Measurements from ENCODE around the gene SRCIN1. TPM values are rescaled to one million over a fixed set of nuclear protein-coding genes. Genes with fewer than 3 reads are reported as not detected.
A peak's percentile ranks its signal among the peaks of the same experiment; 100 is the strongest.

Gene SRCIN1
- total and polyA plus RNA-seq, 12 donors = 0.27 to 3.2 (median 1.2) TPM

- Histone ChIP-seq H3K36me3 (peaks cover 0 to 41% (median 20%) of the 10 kb centered on the region in 9 donors), H3K27me3 (peaks cover 0 to 36% (median 0%) of the 10 kb centered on the region in 7 donors), H3K27ac (peak overlapping the region in 4 of 10 donors; percentile 14 to 56 (median 19)), H3K4me3 (peak overlapping the region in 6 of 10 donors; percentile 7 to 24 (median 20)), H3K9me3 (no peaks in the 10 kb centered on the region), H3K4me1 (peaks cover 0 to 17% (median 12%) of the 10 kb centered on the region in 9 donors)
- WGBS, 2 donors = 11 to 38% methylated on average over 77 to 80 of the region's 80 CpGs
- no peak for TF ChIP-seq CTCF (IDR thresholded peaks at IDR 0.05)
- DNase-seq (peak in 1 of 2 donors; percentile 23), ATAC-seq (peak; percentile 19 to 38 (median 26))
- intact Hi-C loops (cut with DNase I) = loop anchor here in 1 of 10 donors (5.0 kb wide), 1 partner anchor 157 kb away; no protein-coding TSS in a partner anchor
These were observed 95.9 kb downstream of the SRCIN1 start for GRCh38 chr17:38509772-38510420.

- peaks cover 0 to 17% (median 12%) of the 10 kb centered on the region in 9 donors for H3K4me1 ChIP-seq
- WGBS, 2 donors = 49 to 61% methylated on average over 26 to 27 of the region's 27 CpGs
- H3K27ac ChIP-seq = peak overlapping the region in 4 of 10 donors; percentile 14 to 56 (median 19)
- peak; percentile 72 to 75 for DNase-seq
- H3K27me3 ChIP-seq = peaks cover 0 to 36% (median 0%) of the 10 kb centered on the region in 7 donors
- no peaks in the 10 kb centered on the region for H3K9me3 ChIP-seq
- TF ChIP-seq CTCF (IDR thresholded peaks at IDR 0.05) = peak; percentile 31 to 74 (median 68)
- H3K36me3 ChIP-seq = peaks cover 0 to 49% (median 26%) of the 10 kb centered on the region in 9 donors
- intact Hi-C loops (cut with DNase I) = loop anchor here in 1 of 10 donors (5.0 kb wide), 1 partner anchor 158 kb away; no protein-coding TSS in a partner anchor
- peak overlapping the region in 6 of 10 donors; percentile 7 to 24 (median 20) for H3K4me3 ChIP-seq
- ATAC-seq = peak; percentile 52 to 82 (median 68)
These were observed 96.6 kb downstream of the SRCIN1 start for GRCh38 chr17:38508954-38509771.

GRCh38 chr17:38508570-38508950 is 97.2 kb downstream of the SRCIN1 start:
- WGBS, 2 donors = 80% methylated on average over 6 of the region's 6 CpGs
- Histone ChIP-seq H3K9me3 (no peaks in the 10 kb centered on the region), H3K4me1 (peaks cover 0 to 17% (median 12%) of the 10 kb centered on the region in 9 donors), H3K27ac (no peak overlapping the region), H3K4me3 (no peak overlapping the region), H3K36me3 (peaks cover 0 to 55% (median 30%) of the 10 kb centered on the region in 9 donors), H3K27me3 (peaks cover 0 to 36% (median 0%) of the 10 kb centered on the region in 7 donors)
- TF ChIP-seq CTCF (IDR thresholded peaks at IDR 0.05) = no peak
- intact Hi-C loops (cut with DNase I) = loop anchor here in 1 of 10 donors (5.0 kb wide), 1 partner anchor 159 kb away; no protein-coding TSS in a partner anchor
- no peak for DNase-seq
- peak in 1 of 8 donors; percentile 3 for ATAC-seq
